AG08395 (cell line): Measurements from ENCODE around the gene SLC7A7.
A peak's percentile ranks its signal among the peaks of the same experiment; 100 is the strongest.
"Not testable (repeated sequence)": the region's sequence is repeated elsewhere in the genome, so short reads cannot be mapped to it uniquely, and the experiment has no call there.

Experiments
- DNase-seq: peaks from one replicate; pipeline ENCODE4 v3.0.0; 2012; ENCODE audit warnings: mixed read lengths, low spot score

SLC7A7 gene

DNA sequence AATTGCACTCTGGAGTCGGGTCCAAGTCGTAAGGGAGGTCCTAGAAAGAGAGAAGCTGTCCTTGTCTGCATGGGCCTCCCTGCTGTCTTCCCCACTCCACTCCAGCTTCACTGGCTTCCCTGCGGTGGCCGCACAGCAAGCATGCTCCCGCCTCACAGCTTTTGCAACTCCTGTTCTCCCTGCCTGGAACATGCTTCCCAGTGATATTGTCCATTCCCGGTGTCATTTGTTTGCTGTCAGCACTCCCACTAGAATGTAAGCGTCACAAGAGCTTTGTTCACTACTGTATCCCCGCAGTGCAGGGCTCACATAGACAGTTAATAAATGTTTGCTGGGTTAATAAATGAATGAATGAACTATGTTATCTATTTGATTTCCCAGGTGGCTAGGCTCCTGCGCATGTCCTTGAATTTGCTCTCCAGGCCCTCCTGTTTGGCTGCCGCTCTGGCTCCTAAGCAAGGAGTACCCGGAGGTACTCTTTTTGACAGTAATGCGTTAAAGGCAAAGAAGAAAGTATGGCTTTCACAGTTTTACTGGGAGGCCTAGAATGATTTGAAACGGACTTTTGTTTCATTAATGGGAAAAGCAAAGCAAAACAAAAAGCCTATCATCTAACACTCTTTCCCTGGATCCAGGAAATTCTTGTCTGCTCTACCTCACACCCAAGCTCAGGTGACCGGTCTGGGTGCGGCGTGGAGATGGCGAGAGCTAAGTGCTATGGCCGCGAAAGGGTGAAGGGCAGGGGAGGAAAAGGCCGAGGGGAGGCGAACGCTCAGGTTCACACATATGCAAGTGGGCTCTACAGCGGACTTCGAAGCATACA lies 6.2 kb upstream of the SLC7A7 start:
- no peak for DNase-seq

DNA sequence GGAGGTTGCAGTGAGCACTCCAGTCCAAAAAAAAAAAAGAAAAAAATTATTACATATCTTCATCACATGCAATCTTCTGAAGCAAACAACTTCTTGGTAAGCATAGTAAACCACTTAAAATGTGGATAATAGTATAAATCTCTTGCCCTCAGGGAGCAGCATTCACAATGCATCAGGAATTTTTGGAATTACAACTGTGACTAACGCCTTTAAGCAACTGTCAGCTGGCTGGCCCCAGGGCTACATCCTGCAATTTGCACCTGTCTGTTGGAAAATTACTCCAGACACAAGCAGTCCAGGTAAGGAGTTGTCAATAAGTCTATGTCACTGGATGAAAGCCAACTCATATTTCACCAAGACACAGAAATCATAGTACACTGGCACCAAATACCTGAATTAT lies 5.5 kb upstream of the SLC7A7 start:
- DNase-seq = no peak

- DNase-seq = peak; percentile 75
These were observed 4.1 kb upstream of the SLC7A7 start for GRCh38 chr14:22819151-22819988.

- DNase-seq = no peak
These were observed 862 bp downstream of the SLC7A7 start for GRCh38 chr14:22814373-22814772.

- DNase-seq = no peak
These were observed 2.1 kb downstream of the SLC7A7 start for GRCh38 chr14:22813145-22813544.

- DNase-seq = no peak
These were observed 2.5 kb downstream of the SLC7A7 start for GRCh38 chr14:22812744-22813143.

GRCh38 chr14:22811722-22812121 lies 3.5 kb downstream of the SLC7A7 start:
- DNase-seq = no peak

GRCh38 chr14:22808388-22809209 lies 6.6 kb downstream of the SLC7A7 start:
- no peak for DNase-seq

GRCh38 chr14:22807432-22808087 lies 7.7 kb downstream of the SLC7A7 start:
- no peak for DNase-seq

GRCh38 chr14:22805235-22805634 lies 10.0 kb downstream of the SLC7A7 start:
- not testable (repeated sequence) for DNase-seq

- DNase-seq = no peak
These were observed 11.6 kb downstream of the SLC7A7 start for GRCh38 chr14:22803687-22803974.

DNA sequence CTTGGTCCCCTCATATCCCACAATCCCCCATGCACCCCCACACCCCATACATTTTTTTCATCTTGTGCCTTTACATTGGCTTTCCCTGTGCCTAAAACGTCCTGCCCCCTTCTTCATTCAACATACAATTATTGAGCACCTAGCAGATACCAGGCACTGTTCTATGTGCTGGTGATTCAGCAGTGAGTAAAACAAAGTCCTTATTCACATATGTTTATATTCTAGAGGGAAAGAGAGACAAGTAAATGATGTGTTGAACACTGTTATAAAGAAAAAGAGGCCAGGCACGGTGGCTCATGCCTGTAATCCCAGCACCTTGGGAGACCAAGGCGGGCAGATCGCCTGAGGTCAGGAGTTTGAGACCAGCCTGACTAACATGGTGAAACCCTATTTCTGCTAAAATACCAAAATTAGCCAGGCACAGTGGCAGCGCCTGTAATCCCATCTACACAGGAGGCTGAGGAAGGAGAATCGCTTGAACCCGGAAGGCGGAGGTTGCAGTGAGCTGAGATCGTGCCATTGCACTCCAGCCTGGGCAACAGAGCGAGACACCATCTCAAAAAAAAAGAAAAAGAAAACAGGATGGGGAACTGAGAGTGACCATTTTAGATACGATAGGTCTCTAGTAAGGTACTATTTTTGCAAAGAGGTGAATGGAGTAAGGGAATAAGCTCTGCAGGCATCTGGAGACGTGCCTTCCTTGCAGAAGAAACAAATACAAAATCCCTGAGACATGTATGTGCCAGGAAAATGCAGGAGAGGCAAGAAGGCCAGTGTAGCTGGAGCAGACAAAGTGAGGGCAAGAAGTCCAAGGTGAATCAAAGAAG lies 12.2 kb downstream of the SLC7A7 start:
- no peak for DNase-seq

- no peak for DNase-seq
These were observed 13.5 kb downstream of the SLC7A7 start for GRCh38 chr14:22801716-22802115.

GRCh38 chr14:22800346-22800745 lies 14.9 kb downstream of the SLC7A7 start:
- no peak for DNase-seq

DNA sequence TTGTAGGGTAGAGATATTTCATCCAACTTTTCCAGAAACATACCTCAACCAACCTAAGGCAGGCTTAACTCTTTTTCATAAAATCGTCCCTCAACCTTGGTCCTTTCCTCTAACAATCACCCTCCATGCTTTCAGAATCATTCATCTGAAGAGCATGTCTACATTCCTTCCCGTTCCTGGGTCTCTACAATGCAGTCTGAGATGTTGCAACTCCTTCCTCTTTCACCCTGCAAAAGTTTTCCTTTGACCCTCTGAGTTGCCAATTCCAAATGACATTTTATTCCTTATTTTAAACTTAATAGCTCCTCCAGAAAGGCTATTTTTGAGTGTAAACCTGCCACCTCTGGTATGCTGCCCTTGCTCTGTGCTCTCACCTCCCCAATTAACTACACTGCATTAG lies 16.7 kb downstream of the SLC7A7 start:
- DNase-seq = no peak

GRCh38 chr14:22797017-22797917 lies 18.0 kb downstream of the SLC7A7 start:
- DNase-seq = no peak

GRCh38 chr14:22796087-22796707 lies 19.0 kb downstream of the SLC7A7 start:
- DNase-seq = no peak

- no peak for DNase-seq
These were observed 20.7 kb downstream of the SLC7A7 start for GRCh38 chr14:22794551-22794951.

DNA sequence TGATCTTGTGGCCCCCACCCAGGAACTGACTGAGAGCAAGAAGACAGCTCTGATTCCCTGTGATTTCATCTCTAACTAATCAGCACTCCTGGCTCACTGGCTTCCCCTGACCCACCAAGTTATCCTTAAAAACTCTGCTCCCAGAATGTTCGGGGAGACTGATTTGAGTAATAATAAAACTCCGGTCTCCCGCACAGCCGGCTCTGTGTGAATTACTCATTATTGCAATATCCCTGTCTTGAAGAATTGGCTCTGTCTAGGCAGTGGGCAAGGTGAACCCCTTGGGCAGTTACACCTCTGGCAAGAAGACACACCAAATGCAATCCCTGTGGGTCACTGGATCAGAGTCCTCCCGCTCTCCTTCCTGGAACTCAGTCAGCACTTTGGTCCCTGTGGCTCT lies 21.3 kb downstream of the SLC7A7 start:
- DNase-seq = no peak

DNA sequence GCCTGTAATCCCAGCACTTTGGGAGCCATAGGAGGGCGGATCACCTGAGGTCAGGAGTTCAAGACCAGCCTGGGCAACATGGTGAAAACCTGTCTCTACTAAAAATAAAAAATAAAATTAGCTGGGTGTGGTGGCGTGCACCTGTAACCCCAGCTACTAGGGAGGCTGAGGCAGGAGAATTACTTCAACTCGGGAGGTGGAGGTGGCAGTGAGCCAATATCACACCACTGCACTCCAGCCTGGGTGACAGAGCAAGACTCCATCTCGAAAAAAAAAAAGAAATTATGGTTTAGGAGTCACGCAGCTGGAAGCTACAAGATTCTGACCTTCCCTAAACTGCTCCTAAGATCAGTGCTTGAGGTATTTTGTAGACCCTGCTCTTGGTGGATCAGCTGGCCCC lies 21.7 kb downstream of the SLC7A7 start:
- not testable (repeated sequence) for DNase-seq
